ENCODE data around the gene LRRC36. TPM values are rescaled to one million over a fixed set of nuclear protein-coding genes. Genes with fewer than 3 reads are reported as not detected.

The LRRC36 gene
- total RNA-seq, 1 experiment from 2014 or later, result not detected

- Histone ChIP-seq H3K4me2 (peak overlapping the region; percentile 80), H3F3A (ENCODE audit: insufficient read depth, low read depth) (peaks cover 18% of the 10 kb centered on the region; the same call in 1 of the 2 replicates), H2AFZ (no peak overlapping the region), H3K79me2 (ENCODE audit: low read depth) (no peaks in the 10 kb centered on the region), H3K36me3 (ENCODE audit: low read depth) (no peaks in the 10 kb centered on the region), H3K9me2 (ENCODE audit: insufficient read depth) (no peaks in the 10 kb centered on the region), H3K27ac (peak overlapping the region; percentile 86), H3K9me3 (ENCODE audit: insufficient read depth, low read depth) (no peaks in the 10 kb centered on the region), H4K20me1 (ENCODE audit: insufficient read depth) (no peaks in the 10 kb centered on the region), H3K4me3 (peak overlapping the region; percentile 25; the same call in 1 of the 2 replicates), H3K27me3 (ENCODE audit: insufficient read depth, low read depth) (no peaks in the 10 kb centered on the region), H3K4me1 (replicated peaks; ENCODE audit: insufficient read depth) (peaks cover 32% of the 10 kb centered on the region)
- TF ChIP-seq EZH2 (IDR thresholded peaks at IDR 0.05; ENCODE audit: low read depth), result no peak
- TF ChIP-seq, protein P1, sequence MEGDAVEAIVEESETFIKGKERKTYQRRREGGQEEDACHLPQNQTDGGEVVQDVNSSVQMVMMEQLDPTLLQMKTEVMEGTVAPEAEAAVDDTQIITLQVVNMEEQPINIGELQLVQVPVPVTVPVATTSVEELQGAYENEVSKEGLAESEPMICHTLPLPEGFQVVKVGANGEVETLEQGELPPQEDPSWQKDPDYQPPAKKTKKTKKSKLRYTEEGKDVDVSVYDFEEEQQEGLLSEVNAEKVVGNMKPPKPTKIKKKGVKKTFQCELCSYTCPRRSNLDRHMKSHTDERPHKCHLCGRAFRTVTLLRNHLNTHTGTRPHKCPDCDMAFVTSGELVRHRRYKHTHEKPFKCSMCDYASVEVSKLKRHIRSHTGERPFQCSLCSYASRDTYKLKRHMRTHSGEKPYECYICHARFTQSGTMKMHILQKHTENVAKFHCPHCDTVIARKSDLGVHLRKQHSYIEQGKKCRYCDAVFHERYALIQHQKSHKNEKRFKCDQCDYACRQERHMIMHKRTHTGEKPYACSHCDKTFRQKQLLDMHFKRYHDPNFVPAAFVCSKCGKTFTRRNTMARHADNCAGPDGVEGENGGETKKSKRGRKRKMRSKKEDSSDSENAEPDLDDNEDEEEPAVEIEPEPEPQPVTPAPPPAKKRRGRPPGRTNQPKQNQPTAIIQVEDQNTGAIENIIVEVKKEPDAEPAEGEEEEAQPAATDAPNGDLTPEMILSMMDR (conservative IDR thresholded peaks at IDR 0.05), result no peak
- no peak for DNase-seq
- intact Hi-C loops (cut with micrococcal nuclease; ENCODE audit: unreplicated experiment), result no loop called here
- BruUV-seq (replicated peaks), result TSS peak; percentile 42
- ChIA-PET POLR2A (ENCODE audit: unreplicated experiment) (no interaction called here), CTCF (interaction anchor here (0.5 kb wide), 1 partner anchor 1023 kb away, joined by 7 read pairs; no protein-coding TSS in a partner anchor)
Measured at GRCh38 chr16:67403976-67404555, 77.5 kb downstream of the LRRC36 start.

DNA sequence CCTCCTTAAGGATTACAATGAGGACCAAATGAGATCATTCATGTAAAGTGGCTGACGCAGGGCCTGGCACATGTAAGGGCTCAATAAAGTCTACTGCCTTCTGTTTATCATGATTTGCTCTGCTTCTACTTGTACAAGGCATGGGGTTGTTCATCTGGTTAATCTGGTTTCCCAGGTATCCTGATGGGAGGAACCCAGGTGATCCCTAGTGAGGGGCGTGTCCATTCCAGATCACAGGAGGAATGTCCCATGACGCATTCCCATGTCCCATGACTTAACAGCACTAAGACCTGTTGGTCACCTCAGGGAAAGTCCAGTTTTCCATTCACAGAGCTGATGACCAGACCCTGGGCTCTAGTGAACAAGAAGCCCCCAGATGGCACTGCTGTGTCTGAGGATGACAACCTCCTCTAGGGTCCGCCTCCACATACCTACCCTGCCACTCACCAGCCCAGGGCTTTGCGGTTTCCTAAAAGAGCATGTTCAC lies 78.2 kb downstream of the LRRC36 start:
- Histone ChIP-seq H3K4me1 (replicated peaks; ENCODE audit: insufficient read depth) (peaks cover 32% of the 10 kb centered on the region), H3K79me2 (ENCODE audit: low read depth) (no peaks in the 10 kb centered on the region), H3K9me2 (ENCODE audit: insufficient read depth) (no peaks in the 10 kb centered on the region), H3K27me3 (ENCODE audit: insufficient read depth, low read depth) (no peaks in the 10 kb centered on the region), H4K20me1 (ENCODE audit: insufficient read depth) (no peaks in the 10 kb centered on the region), H3F3A (ENCODE audit: insufficient read depth, low read depth) (peaks cover 18% of the 10 kb centered on the region; the same call in 1 of the 2 replicates), H3K36me3 (ENCODE audit: low read depth) (no peaks in the 10 kb centered on the region), H3K27ac (peak overlapping the region; percentile 86), H3K4me2 (peak overlapping the region; percentile 80), H3K9me3 (ENCODE audit: insufficient read depth, low read depth) (no peaks in the 10 kb centered on the region), H2AFZ (no peak overlapping the region), H3K4me3 (peak overlapping the region; percentile 25; the same call in 1 of the 2 replicates)
- CTCF ChIA-PET, result no interaction called here
- TF ChIP-seq, protein P1 (conservative IDR thresholded peaks at IDR 0.05), result no peak
- no peak for TF ChIP-seq EZH2 (IDR thresholded peaks at IDR 0.05; ENCODE audit: low read depth)
- no TSS peak for BruUV-seq (replicated peaks)
- intact Hi-C loops (cut with micrococcal nuclease; ENCODE audit: unreplicated experiment), result no loop called here
- DNase-seq, result peak; percentile 90 to 98
- POLR2A ChIA-PET (ENCODE audit: unreplicated experiment), result interaction anchor here (0.5 to 0.7 kb wide), 2 partner anchors 136 to 533 kb away, joined by 4 to 20 read pairs; no protein-coding TSS in a partner anchor

DNA sequence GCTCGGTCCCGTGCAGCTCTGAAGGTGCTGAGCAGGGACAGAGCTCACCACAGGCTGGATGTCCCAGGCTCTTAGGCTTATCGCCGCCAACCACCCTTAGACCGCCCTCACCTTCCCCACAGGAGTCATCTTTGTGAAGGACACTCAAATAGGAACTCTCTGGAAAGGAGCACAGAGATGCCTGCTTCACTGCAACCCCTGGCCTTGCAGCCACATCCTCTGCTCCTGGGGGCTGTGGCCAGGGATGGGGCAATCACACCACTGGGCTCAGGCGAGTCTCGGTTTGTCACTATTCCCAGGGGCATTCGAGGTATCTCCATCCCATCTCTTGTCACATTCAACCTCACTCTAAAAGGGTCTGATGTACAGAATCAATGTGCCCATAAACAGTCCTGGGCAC lies 78.7 kb downstream of the LRRC36 start:
- no peak for TF ChIP-seq EZH2 (IDR thresholded peaks at IDR 0.05; ENCODE audit: low read depth)
- TF ChIP-seq, protein P1 (conservative IDR thresholded peaks at IDR 0.05), result no peak
- BruUV-seq (replicated peaks), result TSS peak; percentile 100
- no peaks in the 10 kb centered on the region for H3K9me3 ChIP-seq (ENCODE audit: insufficient read depth, low read depth)
- intact Hi-C loops (cut with micrococcal nuclease; ENCODE audit: unreplicated experiment), result no loop called here
- no peaks in the 10 kb centered on the region for H3K9me2 ChIP-seq (ENCODE audit: insufficient read depth)
- ChIA-PET POLR2A (ENCODE audit: unreplicated experiment) (no interaction called here), CTCF (no interaction called here)
- peak overlapping the region; percentile 86 for H3K27ac ChIP-seq
- peak overlapping the region; percentile 16; the same call in 1 of the 2 replicates for H3K4me3 ChIP-seq
- H3K36me3 ChIP-seq (ENCODE audit: low read depth), result no peaks in the 10 kb centered on the region
- H3K4me1 ChIP-seq (replicated peaks; ENCODE audit: insufficient read depth), result peaks cover 32% of the 10 kb centered on the region
- H3K27me3 ChIP-seq (ENCODE audit: insufficient read depth, low read depth), result no peaks in the 10 kb centered on the region
- DNase-seq, result no peak
- H3K79me2 ChIP-seq (ENCODE audit: low read depth), result no peaks in the 10 kb centered on the region
- no peaks in the 10 kb centered on the region for H4K20me1 ChIP-seq (ENCODE audit: insufficient read depth)
- H3F3A ChIP-seq (ENCODE audit: insufficient read depth, low read depth), result peaks cover 18% of the 10 kb centered on the region; the same call in 1 of the 2 replicates
- no peak overlapping the region for H2AFZ ChIP-seq
- H3K4me2 ChIP-seq, result peak overlapping the region; percentile 80
